NCI-H226 (cell line): ENCODE data around the gene PYGO1.
"Not testable (repeated sequence)": the region's sequence is repeated elsewhere in the genome, so short reads cannot be mapped to it uniquely, and the experiment has no call there.

Source experiments
- DNase-seq: peaks from one replicate; pipeline ENCODE4 v3.0.0-alpha.2; 2015

The PYGO1 gene

GRCh38 chr15:55564347-55565145, 23.6 kb downstream of the PYGO1 start:
- peak; percentile 13 for DNase-seq

GRCh38 chr15:55562601-55563000, 25.5 kb downstream of the PYGO1 start:
- DNase-seq: no peak

- no peak for DNase-seq
These were observed 33.1 kb downstream of the PYGO1 start for GRCh38 chr15:55555089-55555488.

- no peak for DNase-seq
These were observed 35.2 kb downstream of the PYGO1 start for GRCh38 chr15:55552926-55553325.

- no peak for DNase-seq
These were observed 35.7 kb downstream of the PYGO1 start for GRCh38 chr15:55552451-55552850.

GRCh38 chr15:55549305-55549704, 38.8 kb downstream of the PYGO1 start:
- no peak for DNase-seq

GRCh38 chr15:55546718-55547117, 41.4 kb downstream of the PYGO1 start:
- DNase-seq: peak; percentile 43

GRCh38 chr15:55535436-55535835, 52.7 kb downstream of the PYGO1 start:
- DNase-seq: no peak

GRCh38 chr15:55532944-55533343, 55.2 kb downstream of the PYGO1 start:
- no peak for DNase-seq

GRCh38 chr15:55530861-55531313, 57.3 kb downstream of the PYGO1 start:
- peak; percentile 49 for DNase-seq

GRCh38 chr15:55528812-55529211, 59.3 kb downstream of the PYGO1 start:
- DNase-seq: no peak

GRCh38 chr15:55527150-55527549, 61.0 kb downstream of the PYGO1 start:
- DNase-seq: no peak

- peak; percentile 55 for DNase-seq
These were observed 61.5 kb downstream of the PYGO1 start for GRCh38 chr15:55526559-55527036.

GRCh38 chr15:55522742-55523450, 65.2 kb downstream of the PYGO1 start:
- no peak for DNase-seq

GRCh38 chr15:55518641-55519040, 69.5 kb downstream of the PYGO1 start:
- no peak for DNase-seq

GRCh38 chr15:55518009-55518408, 70.1 kb downstream of the PYGO1 start:
- no peak for DNase-seq

- no peak for DNase-seq
These were observed 72.0 kb downstream of the PYGO1 start for GRCh38 chr15:55515991-55516776.

GRCh38 chr15:55515491-55515890, 72.7 kb downstream of the PYGO1 start:
- no peak for DNase-seq

GRCh38 chr15:55514414-55514850, 73.7 kb downstream of the PYGO1 start:
- DNase-seq: no peak

GRCh38 chr15:55513621-55514413, 74.3 kb downstream of the PYGO1 start:
- DNase-seq: not testable (repeated sequence)

GRCh38 chr15:55513152-55513551, 75.0 kb downstream of the PYGO1 start:
- no peak for DNase-seq

- no peak for DNase-seq
These were observed 80.6 kb downstream of the PYGO1 start for GRCh38 chr15:55507567-55507966.
